HepG2 (cell line): ENCODE results near the gene GPATCH8. TPM values are rescaled to one million over a fixed set of nuclear protein-coding genes. Genes with fewer than 3 reads are reported as not detected.

Experiments used
- EED ChIP-seq: sonication (generic); formaldehyde crosslinking; IDR thresholded peaks from 2 replicates; pipeline ENCODE4 v1.5.0; 2020; ENCODE audit warnings: mild to moderate bottlenecking, missing genetic modification reagents
- IKZF4 ChIP-seq: sonication (generic); formaldehyde crosslinking; IDR thresholded peaks from 2 replicates; pipeline ENCODE4 v1.5.1; 2020; ENCODE audit warnings: borderline replicate concordance, mild to moderate bottlenecking, low read depth, missing genetic modification reagents; ENCODE audit errors: not compliant biosample characterization
- NR2F1 ChIP-seq, 2 experiments: fragments of 450-650 bp in 1 of 2; formaldehyde crosslinking in 1 of 2; IDR thresholded peaks; 2 replicates each; pipeline versions ENCODE4 v1.5.0 to v1.6.1; 2016 to 2020; ENCODE audit warnings: mild to moderate bottlenecking in 1 of 2, missing compliant biosample characterization in 1 of 2, missing genetic modification reagents in 1 of 2, moderate library complexity in 1 of 2
- PPARG ChIP-seq: conservative IDR thresholded peaks from 2 replicates; pipeline ENCODE4 v1.6.1; 2016; ENCODE audit warnings: missing biosample characterization, missing genetic modification reagents
- YEATS4 ChIP-seq: sonication (generic); formaldehyde crosslinking; IDR thresholded peaks from 2 replicates; pipeline ENCODE4 v1.4.0; 2020; ENCODE audit warnings: missing genetic modification reagents, borderline replicate concordance
- ZNF335 ChIP-seq: sonication (generic); formaldehyde crosslinking; IDR thresholded peaks from 2 replicates; pipeline ENCODE4 v1.4.0; 2020; ENCODE audit warnings: missing genetic modification reagents
- ZNF558 ChIP-seq: sonication (generic); formaldehyde crosslinking; IDR thresholded peaks from 2 replicates; pipeline ENCODE4 v1.9.0; 2022; ENCODE audit warnings: mild to moderate bottlenecking, missing genetic modification reagents, borderline replicate concordance
- polyA plus RNA-seq, 8 experiments: library from polyadenylated mRNA; depleted of rRNA in 3 of 8; stranded (reverse) in 7 of 8; unstranded in 1 of 8; fragments of >200 nt; fragmentation: Illumina TruSeq in 4 of 8; extraction: Trizol in 4 of 8; gene quantifications; 2 replicates each; pipeline versions ENCODE4 v1.2.1 to v1.2.3, GENCODE V29; 2011 to 2016; ENCODE audit warnings: low read depth in 4 of 8, missing spikeins in 1 of 8, mixed read lengths in 1 of 8; ENCODE audit not compliant: insufficient read depth in 1 of 8
- total RNA-seq, 5 experiments: library from RNA; depleted of rRNA; stranded (reverse); fragments of >200 nt; fragmentation: Illumina TruSeq; extraction: Trizol; gene quantifications; 2 replicates each; pipeline ENCODE4 v1.2.3, GENCODE V29; 2016; ENCODE audit warnings: low read depth in 1 of 5
- TF ChIP-seq, protein P1 (sequence below): sonication (generic); formaldehyde crosslinking; IDR thresholded peaks from 2 replicates; pipeline ENCODE4 v1.8.1; 2022; ENCODE audit warnings: mild to moderate bottlenecking, missing genetic modification reagents
- TF ChIP-seq, protein P2 (sequence below): sonication (generic); formaldehyde crosslinking; IDR thresholded peaks from 2 replicates; pipeline ENCODE4 v1.4.0; 2020; ENCODE audit warnings: missing genetic modification reagents, borderline replicate concordance
- TF ChIP-seq, protein P3 (sequence below): sonication (generic); formaldehyde crosslinking; IDR thresholded peaks from 2 replicates; pipeline ENCODE4; 2020; ENCODE audit warnings: missing genetic modification reagents, mild to moderate bottlenecking, borderline replicate concordance
- TF ChIP-seq, protein P4 (sequence below), 2 experiments: sonication (generic) in 1 of 2; formaldehyde crosslinking in 1 of 2; IDR thresholded peaks; 2 replicates each; pipeline versions ENCODE4 v1.4.0 to v1.6.1; 2018 to 2020; ENCODE audit warnings: missing genetic modification reagents in 2 of 2, borderline replicate concordance in 1 of 2, low read depth in 1 of 2, mild to moderate bottlenecking in 1 of 2, missing biosample characterization in 1 of 2
- TF ChIP-seq, protein P5 (sequence below): IDR thresholded peaks from 2 replicates; pipeline ENCODE4 v1.6.1; 2012; ENCODE audit warnings: inconsistent platforms
- TF ChIP-seq, protein P6 (sequence below): sonication (generic); formaldehyde crosslinking; IDR thresholded peaks from 2 replicates; pipeline ENCODE4 v1.4.0; 2020; ENCODE audit warnings: mild to moderate bottlenecking, missing genetic modification reagents

GPATCH8 gene
- total and polyA plus RNA-seq, 2 of the 13 experiments (the other 11 are each of a cell fraction or from before 2014, with no cell fraction given) = 20.7 to 21.5 TPM

DNA sequence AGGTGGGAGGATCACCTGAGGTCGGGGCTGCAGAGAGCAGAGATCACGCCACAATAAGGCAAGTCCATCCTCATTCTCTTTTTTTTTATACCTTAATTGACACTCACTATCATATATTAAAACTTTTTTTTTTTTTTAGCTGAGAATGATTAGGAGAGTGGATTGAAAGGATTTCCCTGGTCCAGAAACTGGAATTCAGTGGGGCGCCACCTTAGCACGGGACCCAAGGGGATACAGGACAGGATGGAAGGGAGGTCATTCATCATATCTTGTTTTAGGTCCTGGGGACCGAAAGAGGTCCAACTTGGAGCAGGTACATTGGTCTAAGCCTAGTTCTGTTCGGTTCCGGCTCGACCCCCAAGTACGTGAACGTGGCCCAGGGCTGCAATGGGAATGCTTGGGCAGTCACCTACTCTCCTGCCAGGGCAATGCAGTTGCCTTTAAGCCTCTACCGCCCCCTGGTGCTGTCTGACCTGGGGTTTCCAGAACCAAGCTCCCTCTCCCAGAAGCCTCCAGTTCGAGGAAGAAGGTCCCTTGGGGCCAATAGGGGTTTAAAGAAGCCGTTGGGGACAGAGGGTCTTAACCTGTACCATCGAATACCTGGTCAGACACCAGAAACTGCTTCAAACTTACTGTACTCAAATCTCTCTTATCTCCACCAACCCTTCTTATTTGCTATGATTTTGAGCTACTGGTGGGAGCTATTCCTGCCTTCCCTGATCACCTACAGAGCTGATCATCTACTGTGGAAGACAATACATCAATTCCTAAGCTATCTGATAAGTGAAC, 19.9 kb upstream of the GPATCH8 start (continued):
- no peak for TF ChIP-seq ZNF558
- 0 out of 2 replicates have a peak, but pooled peaks have one; percentile 28 for TF ChIP-seq ZNF335 (CRISPR knock-in tag)
- 0 out of 2 replicates have a peak, but pooled peaks have one; percentile 25 for TF ChIP-seq PPARG (CRISPR knock-in tag)
- TF ChIP-seq, protein P1, sequence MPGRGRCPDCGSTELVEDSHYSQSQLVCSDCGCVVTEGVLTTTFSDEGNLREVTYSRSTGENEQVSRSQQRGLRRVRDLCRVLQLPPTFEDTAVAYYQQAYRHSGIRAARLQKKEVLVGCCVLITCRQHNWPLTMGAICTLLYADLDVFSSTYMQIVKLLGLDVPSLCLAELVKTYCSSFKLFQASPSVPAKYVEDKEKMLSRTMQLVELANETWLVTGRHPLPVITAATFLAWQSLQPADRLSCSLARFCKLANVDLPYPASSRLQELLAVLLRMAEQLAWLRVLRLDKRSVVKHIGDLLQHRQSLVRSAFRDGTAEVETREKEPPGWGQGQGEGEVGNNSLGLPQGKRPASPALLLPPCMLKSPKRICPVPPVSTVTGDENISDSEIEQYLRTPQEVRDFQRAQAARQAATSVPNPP (CRISPR knock-in tag) = no peak
- TF ChIP-seq, protein P2, sequence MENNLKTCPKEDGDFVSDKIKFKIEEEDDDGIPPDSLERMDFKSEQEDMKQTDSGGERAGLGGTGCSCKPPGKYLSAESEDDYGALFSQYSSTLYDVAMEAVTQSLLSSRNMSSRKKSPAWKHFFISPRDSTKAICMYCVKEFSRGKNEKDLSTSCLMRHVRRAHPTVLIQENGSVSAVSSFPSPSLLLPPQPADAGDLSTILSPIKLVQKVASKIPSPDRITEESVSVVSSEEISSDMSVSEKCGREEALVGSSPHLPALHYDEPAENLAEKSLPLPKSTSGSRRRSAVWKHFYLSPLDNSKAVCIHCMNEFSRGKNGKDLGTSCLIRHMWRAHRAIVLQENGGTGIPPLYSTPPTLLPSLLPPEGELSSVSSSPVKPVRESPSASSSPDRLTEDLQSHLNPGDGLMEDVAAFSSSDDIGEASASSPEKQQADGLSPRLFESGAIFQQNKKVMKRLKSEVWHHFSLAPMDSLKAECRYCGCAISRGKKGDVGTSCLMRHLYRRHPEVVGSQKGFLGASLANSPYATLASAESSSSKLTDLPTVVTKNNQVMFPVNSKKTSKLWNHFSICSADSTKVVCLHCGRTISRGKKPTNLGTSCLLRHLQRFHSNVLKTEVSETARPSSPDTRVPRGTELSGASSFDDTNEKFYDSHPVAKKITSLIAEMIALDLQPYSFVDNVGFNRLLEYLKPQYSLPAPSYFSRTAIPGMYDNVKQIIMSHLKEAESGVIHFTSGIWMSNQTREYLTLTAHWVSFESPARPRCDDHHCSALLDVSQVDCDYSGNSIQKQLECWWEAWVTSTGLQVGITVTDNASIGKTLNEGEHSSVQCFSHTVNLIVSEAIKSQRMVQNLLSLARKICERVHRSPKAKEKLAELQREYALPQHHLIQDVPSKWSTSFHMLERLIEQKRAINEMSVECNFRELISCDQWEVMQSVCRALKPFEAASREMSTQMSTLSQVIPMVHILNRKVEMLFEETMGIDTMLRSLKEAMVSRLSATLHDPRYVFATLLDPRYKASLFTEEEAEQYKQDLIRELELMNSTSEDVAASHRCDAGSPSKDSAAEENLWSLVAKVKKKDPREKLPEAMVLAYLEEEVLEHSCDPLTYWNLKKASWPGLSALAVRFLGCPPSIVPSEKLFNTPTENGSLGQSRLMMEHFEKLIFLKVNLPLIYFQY (CRISPR knock-in tag) = peak; percentile 80
- TF ChIP-seq YEATS4 (CRISPR knock-in tag) = 0 out of 2 replicates have a peak, but pooled peaks have one; percentile 38
- TF ChIP-seq, protein P3, sequence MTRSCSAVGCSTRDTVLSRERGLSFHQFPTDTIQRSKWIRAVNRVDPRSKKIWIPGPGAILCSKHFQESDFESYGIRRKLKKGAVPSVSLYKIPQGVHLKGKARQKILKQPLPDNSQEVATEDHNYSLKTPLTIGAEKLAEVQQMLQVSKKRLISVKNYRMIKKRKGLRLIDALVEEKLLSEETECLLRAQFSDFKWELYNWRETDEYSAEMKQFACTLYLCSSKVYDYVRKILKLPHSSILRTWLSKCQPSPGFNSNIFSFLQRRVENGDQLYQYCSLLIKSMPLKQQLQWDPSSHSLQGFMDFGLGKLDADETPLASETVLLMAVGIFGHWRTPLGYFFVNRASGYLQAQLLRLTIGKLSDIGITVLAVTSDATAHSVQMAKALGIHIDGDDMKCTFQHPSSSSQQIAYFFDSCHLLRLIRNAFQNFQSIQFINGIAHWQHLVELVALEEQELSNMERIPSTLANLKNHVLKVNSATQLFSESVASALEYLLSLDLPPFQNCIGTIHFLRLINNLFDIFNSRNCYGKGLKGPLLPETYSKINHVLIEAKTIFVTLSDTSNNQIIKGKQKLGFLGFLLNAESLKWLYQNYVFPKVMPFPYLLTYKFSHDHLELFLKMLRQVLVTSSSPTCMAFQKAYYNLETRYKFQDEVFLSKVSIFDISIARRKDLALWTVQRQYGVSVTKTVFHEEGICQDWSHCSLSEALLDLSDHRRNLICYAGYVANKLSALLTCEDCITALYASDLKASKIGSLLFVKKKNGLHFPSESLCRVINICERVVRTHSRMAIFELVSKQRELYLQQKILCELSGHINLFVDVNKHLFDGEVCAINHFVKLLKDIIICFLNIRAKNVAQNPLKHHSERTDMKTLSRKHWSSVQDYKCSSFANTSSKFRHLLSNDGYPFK (CRISPR knock-in tag) = peak; percentile 54; the same call in 1 of the 2 replicates
- TF ChIP-seq, protein P4, sequence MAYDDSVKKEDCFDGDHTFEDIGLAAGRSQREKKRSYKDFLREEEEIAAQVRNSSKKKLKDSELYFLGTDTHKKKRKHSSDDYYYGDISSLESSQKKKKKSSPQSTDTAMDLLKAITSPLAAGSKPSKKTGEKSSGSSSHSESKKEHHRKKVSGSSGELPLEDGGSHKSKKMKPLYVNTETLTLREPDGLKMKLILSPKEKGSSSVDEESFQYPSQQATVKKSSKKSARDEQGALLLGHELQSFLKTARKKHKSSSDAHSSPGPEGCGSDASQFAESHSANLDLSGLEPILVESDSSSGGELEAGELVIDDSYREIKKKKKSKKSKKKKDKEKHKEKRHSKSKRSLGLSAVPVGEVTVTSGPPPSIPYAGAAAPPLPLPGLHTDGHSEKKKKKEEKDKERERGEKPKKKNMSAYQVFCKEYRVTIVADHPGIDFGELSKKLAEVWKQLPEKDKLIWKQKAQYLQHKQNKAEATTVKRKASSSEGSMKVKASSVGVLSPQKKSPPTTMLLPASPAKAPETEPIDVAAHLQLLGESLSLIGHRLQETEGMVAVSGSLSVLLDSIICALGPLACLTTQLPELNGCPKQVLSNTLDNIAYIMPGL (CRISPR knock-in tag; IDR thresholded peaks at IDR 0.05; ENCODE audit: borderline replicate concordance in 1 of 2, low read depth in 1 of 2) = peak; percentile 85 to 94
- peak; percentile 23; the same call in 1 of the 2 replicates for TF ChIP-seq EED
- TF ChIP-seq, protein P5, sequence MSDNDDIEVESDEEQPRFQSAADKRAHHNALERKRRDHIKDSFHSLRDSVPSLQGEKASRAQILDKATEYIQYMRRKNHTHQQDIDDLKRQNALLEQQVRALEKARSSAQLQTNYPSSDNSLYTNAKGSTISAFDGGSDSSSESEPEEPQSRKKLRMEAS = 0 out of 2 replicates have a peak, but pooled peaks have one; percentile 49
- TF ChIP-seq IKZF4 (CRISPR knock-in tag) = peak; percentile 63
- TF ChIP-seq NR2F1 (CRISPR knock-in tag; IDR thresholded peaks at IDR 0.05) = peak in 1 of 2 experiments; percentile 7; a peak in 1 of 4 replicates
- TF ChIP-seq, protein P6, sequence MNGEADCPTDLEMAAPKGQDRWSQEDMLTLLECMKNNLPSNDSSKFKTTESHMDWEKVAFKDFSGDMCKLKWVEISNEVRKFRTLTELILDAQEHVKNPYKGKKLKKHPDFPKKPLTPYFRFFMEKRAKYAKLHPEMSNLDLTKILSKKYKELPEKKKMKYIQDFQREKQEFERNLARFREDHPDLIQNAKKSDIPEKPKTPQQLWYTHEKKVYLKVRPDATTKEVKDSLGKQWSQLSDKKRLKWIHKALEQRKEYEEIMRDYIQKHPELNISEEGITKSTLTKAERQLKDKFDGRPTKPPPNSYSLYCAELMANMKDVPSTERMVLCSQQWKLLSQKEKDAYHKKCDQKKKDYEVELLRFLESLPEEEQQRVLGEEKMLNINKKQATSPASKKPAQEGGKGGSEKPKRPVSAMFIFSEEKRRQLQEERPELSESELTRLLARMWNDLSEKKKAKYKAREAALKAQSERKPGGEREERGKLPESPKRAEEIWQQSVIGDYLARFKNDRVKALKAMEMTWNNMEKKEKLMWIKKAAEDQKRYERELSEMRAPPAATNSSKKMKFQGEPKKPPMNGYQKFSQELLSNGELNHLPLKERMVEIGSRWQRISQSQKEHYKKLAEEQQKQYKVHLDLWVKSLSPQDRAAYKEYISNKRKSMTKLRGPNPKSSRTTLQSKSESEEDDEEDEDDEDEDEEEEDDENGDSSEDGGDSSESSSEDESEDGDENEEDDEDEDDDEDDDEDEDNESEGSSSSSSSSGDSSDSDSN = 0 out of 2 replicates have a peak, but pooled peaks have one; percentile 35
